GM18861 (cell line): Measurements from ENCODE around the gene RIMS3.
A peak's percentile ranks its signal among the peaks of the same experiment; 100 is the strongest.
"Not testable (repeated sequence)": the region's sequence is repeated elsewhere in the genome, so short reads cannot be mapped to it uniquely, and the experiment has no call there.

Experiments used
- ATAC-seq: cut with Tn5 transposase; IDR thresholded peaks from one replicate; pipeline ENCODE4 v1.9.1; 2021; ENCODE audit not compliant: unreplicated experiment

Gene RIMS3

GRCh38 chr1:40633523-40633922 is 32.0 kb downstream of the RIMS3 start:
- no peak for ATAC-seq

- no peak for ATAC-seq
Measured at GRCh38 chr1:40630488-40631223, 34.8 kb downstream of the RIMS3 start.

- not testable (repeated sequence) for ATAC-seq
Measured at GRCh38 chr1:40629546-40629945, 35.9 kb downstream of the RIMS3 start.

GRCh38 chr1:40628903-40629292 is 36.6 kb downstream of the RIMS3 start:
- no peak for ATAC-seq

- peak; percentile 61 for ATAC-seq
Measured at GRCh38 chr1:40627987-40628902, 37.2 kb downstream of the RIMS3 start.

GRCh38 chr1:40626383-40626770 is 39.1 kb downstream of the RIMS3 start:
- no peak for ATAC-seq

GRCh38 chr1:40625476-40626382 is 39.8 kb downstream of the RIMS3 start:
- no peak for ATAC-seq

GRCh38 chr1:40625076-40625475 is 40.4 kb downstream of the RIMS3 start:
- ATAC-seq: no peak

- no peak for ATAC-seq
Measured at GRCh38 chr1:40622936-40623629, 42.4 kb downstream of the RIMS3 start.

- ATAC-seq: no peak
Measured at GRCh38 chr1:40621821-40622450, 43.5 kb downstream of the RIMS3 start.

- ATAC-seq: no peak
Measured at GRCh38 chr1:40620586-40621210, 44.8 kb downstream of the RIMS3 start.

- ATAC-seq: no peak
Measured at GRCh38 chr1:40620150-40620549, 45.3 kb downstream of the RIMS3 start.

GRCh38 chr1:40618108-40618507 is 47.4 kb downstream of the RIMS3 start:
- no peak for ATAC-seq

GRCh38 chr1:40612345-40612831 is 53.1 kb downstream of the RIMS3 start:
- no peak for ATAC-seq

- no peak for ATAC-seq
Measured at GRCh38 chr1:40610156-40610555, 55.3 kb downstream of the RIMS3 start.

GRCh38 chr1:40607921-40608320 is 57.6 kb downstream of the RIMS3 start:
- no peak for ATAC-seq

- no peak for ATAC-seq
Measured at GRCh38 chr1:40606978-40607377, 58.5 kb downstream of the RIMS3 start.

GRCh38 chr1:40606194-40606593 is 59.3 kb downstream of the RIMS3 start:
- ATAC-seq: no peak

- ATAC-seq: no peak
Measured at GRCh38 chr1:40599926-40600325, 65.6 kb downstream of the RIMS3 start.
